DND-41 (cell line): Measurements from ENCODE around the gene KCNIP4.

Source experiments
- EZH2 ChIP-seq: IDR thresholded peaks from 3 replicates; pipeline ENCODE4 v1.6.1; 2012; ENCODE audit warnings: borderline replicate concordance, low read depth, mild to moderate bottlenecking, moderate library complexity, low read length, inconsistent platforms; ENCODE audit not compliant: severe bottlenecking
- TF ChIP-seq, protein P1 (sequence below): IDR thresholded peaks from 2 replicates; pipeline ENCODE4 v1.5.1; 2012; ENCODE audit warnings: borderline replicate concordance, low read length, moderate library complexity, mild to moderate bottlenecking; ENCODE audit not compliant: poor library complexity, severe bottlenecking; ENCODE audit errors: extremely low read depth

DNA sequence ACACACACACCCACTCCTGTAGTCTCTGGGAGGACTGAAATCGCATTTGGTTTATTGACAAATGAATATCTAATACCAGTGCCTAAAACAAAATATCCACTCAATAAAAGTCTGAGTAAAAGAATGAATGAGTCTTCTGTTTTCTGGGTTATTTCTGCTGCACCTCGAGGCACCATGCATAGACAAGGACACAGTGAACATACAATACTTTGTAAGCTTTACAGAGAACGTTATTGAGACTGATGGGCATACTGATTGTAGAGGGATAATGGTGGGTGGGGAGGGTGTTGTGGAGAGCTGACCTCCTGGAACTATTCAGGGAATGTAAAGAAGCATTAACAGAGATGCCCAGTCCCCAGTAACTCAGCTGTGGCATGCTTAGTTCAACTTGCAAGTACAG lies 14.1 kb upstream of the KCNIP4 start:
- TF ChIP-seq, protein P1, sequence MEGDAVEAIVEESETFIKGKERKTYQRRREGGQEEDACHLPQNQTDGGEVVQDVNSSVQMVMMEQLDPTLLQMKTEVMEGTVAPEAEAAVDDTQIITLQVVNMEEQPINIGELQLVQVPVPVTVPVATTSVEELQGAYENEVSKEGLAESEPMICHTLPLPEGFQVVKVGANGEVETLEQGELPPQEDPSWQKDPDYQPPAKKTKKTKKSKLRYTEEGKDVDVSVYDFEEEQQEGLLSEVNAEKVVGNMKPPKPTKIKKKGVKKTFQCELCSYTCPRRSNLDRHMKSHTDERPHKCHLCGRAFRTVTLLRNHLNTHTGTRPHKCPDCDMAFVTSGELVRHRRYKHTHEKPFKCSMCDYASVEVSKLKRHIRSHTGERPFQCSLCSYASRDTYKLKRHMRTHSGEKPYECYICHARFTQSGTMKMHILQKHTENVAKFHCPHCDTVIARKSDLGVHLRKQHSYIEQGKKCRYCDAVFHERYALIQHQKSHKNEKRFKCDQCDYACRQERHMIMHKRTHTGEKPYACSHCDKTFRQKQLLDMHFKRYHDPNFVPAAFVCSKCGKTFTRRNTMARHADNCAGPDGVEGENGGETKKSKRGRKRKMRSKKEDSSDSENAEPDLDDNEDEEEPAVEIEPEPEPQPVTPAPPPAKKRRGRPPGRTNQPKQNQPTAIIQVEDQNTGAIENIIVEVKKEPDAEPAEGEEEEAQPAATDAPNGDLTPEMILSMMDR: no peak
- TF ChIP-seq EZH2: no peak
